NT2/D1 (cell line): ENCODE results near the gene RAPGEF4.

Experiments used
- SUZ12 ChIP-seq: IDR thresholded peaks from 2 replicates; pipeline ENCODE4 v1.6.1; 2011; ENCODE audit not compliant: insufficient read length, insufficient read depth; ENCODE audit errors: extremely low read depth
- ZNF274 ChIP-seq: IDR thresholded peaks from 2 replicates; pipeline ENCODE4 v1.6.1; 2011; ENCODE audit warnings: mild to moderate bottlenecking, low read depth, low read length

- TF ChIP-seq ZNF274 = no peak
- TF ChIP-seq SUZ12 = no peak
Measured at GRCh38 chr2:172864182-172864581, 128.5 kb downstream of the RAPGEF4 start.
